A549 (cell line): ENCODE measurements around the gene SETD2. TPM values are rescaled to one million over a fixed set of nuclear protein-coding genes. Genes with fewer than 3 reads are reported as not detected.

Experiments
- ATAC-seq, 2 experiments: fragments of 200-7000 bp in 1 of 2; fragments of >200 bp in 1 of 2; cut with Nextera tagmentation in 1 of 2; cut with Tn5 transposase in 1 of 2; 3 replicates each; pipeline versions ENCODE4 v1.8.0 to v1.9.1; 2018 to 2020; ENCODE audit warnings: mild to moderate bottlenecking in 1 of 2, moderate library complexity in 1 of 2
- CTCF ChIA-PET: fragments of 300-600 bp; sonication (Branson Sonifier 250); formaldehyde crosslinking; extraction: SDS; loops from one replicate; lab custom pipeline; 2021; ENCODE audit warnings: antibody characterized with exemption, inconsistent platforms; lab: Yijun Ruan, JAX
- POLR2A ChIA-PET: fragments of 350-600 bp; formaldehyde crosslinking; extraction: SDS; loops from one replicate; lab custom pipeline; 2021; ENCODE audit warnings: antibody characterized with exemption, inconsistent platforms; lab: Yijun Ruan, JAX
- DNase-seq, 2 experiments: peaks; one replicate each; pipeline versions ENCODE4 v3.0.0 to v3.0.0-alpha.2; 2011 to 2016; ENCODE audit warnings: low read depth in 1 of 2, low spot score in 1 of 2
- FAIRE-seq: peaks from 2 replicates; lab custom pipeline; 2011; peaks lifted over from hg19 to GRCh38; lab: Jason Lieb, UNC
- H3K27ac ChIP-seq, 2 experiments: fragments of >200 bp; sonication (Bioruptor Twin); formaldehyde crosslinking; 3 replicates each; pipeline ENCODE4 v1.5.1; 2016 to 2017
- H3K4me1 ChIP-seq: fragments of >200 bp; sonication (Bioruptor Twin); formaldehyde crosslinking; 3 replicates; pipeline ENCODE4 v1.6.1; 2016
- H3K4me2 ChIP-seq: fragments of >200 bp; sonication (Bioruptor Twin); formaldehyde crosslinking; 3 replicates; pipeline ENCODE4 v1.6.1; 2016
- H3K4me3 ChIP-seq: fragments of >200 bp; sonication (Bioruptor Twin); formaldehyde crosslinking; 3 replicates; pipeline ENCODE4 v1.5.1; 2016
- H3K9me3 ChIP-seq: fragments of >200 bp; sonication (Bioruptor Twin); formaldehyde crosslinking; 3 replicates; pipeline ENCODE4 v1.6.1; 2016
- CHD4 ChIP-seq: fragments of 200-600 bp; sonication (generic); IDR thresholded peaks from 2 replicates; pipeline ENCODE4 v1.6.1; 2016; ENCODE audit warnings: antibody characterized with exemption, mild to moderate bottlenecking, borderline replicate concordance
- EHF ChIP-seq: fragments of 250-450 bp; sonication (Bioruptor Pico); IDR thresholded peaks from 2 replicates; pipeline ENCODE4 v1.5.0; 2020; ENCODE audit warnings: mild to moderate bottlenecking
- FOSB ChIP-seq: fragments of 250-450 bp; sonication (Bioruptor Pico); IDR thresholded peaks from 2 replicates; pipeline ENCODE4 v1.5.0; 2020; ENCODE audit warnings: mild to moderate bottlenecking, moderate library complexity
- HDAC2 ChIP-seq: fragments of 200-600 bp; sonication (generic); IDR thresholded peaks from 2 replicates; pipeline ENCODE4 v1.6.1; 2016
- HOXB13 ChIP-seq: fragments of 250-450 bp; sonication (Bioruptor Pico); IDR thresholded peaks from 2 replicates; pipeline ENCODE4 v1.5.0; 2020; ENCODE audit warnings: low read depth, mild to moderate bottlenecking, moderate library complexity
- HOXB5 ChIP-seq: fragments of 250-450 bp; sonication (Bioruptor Pico); IDR thresholded peaks from 2 replicates; pipeline ENCODE4 v1.5.0; 2020; ENCODE audit warnings: mild to moderate bottlenecking, moderate library complexity
- JUN ChIP-seq, 2 experiments: fragments of >200 bp; sonication (Bioruptor Twin); formaldehyde crosslinking; IDR thresholded peaks; 2 replicates in 1 of 2; 3 replicates in 1 of 2; pipeline ENCODE4 v1.6.1; 2016 to 2017
- MAFK ChIP-seq: fragments of 450-650 bp; IDR thresholded peaks from 2 replicates; pipeline ENCODE4 v1.6.1; 2014; ENCODE audit not compliant: partially characterized antibody
- MYC ChIP-seq: IDR thresholded peaks from 2 replicates; pipeline ENCODE4 v1.6.1; 2012; ENCODE audit warnings: mild to moderate bottlenecking, inconsistent platforms, low read length, improper control_type of control experiment, borderline replicate concordance
- NR3C1 ChIP-seq: fragments of >200 bp; sonication (Bioruptor Twin); formaldehyde crosslinking; IDR thresholded peaks from 3 replicates; pipeline ENCODE4 v1.6.1; 2017
- POLR2AphosphoS2 ChIP-seq: conservative IDR thresholded peaks from 2 replicates; pipeline ENCODE4 v1.6.1; 2012; ENCODE audit warnings: low read length, improper control_type of control experiment, inconsistent platforms
- RCOR1 ChIP-seq: fragments of 150-350 bp; IDR thresholded peaks from 2 replicates; pipeline ENCODE4 v1.6.1; 2014; ENCODE audit warnings: antibody characterized with exemption, low read length, low read depth
- RFX5 ChIP-seq: fragments of 450-650 bp; IDR thresholded peaks from 2 replicates; pipeline ENCODE4 v1.7.1; 2014; ENCODE audit warnings: antibody characterized with exemption, mild to moderate bottlenecking, moderate library complexity
- RNF2 ChIP-seq: fragments of 200-600 bp; sonication (generic); IDR thresholded peaks from 2 replicates; pipeline ENCODE4 v1.6.1; 2016; ENCODE audit warnings: low read depth, mild to moderate bottlenecking, antibody characterized with exemption, moderate library complexity, borderline replicate concordance
- USF2 ChIP-seq: fragments of 450-650 bp; IDR thresholded peaks from 2 replicates; pipeline ENCODE4 v1.6.1; 2014; ENCODE audit warnings: antibody characterized with exemption
- ZC3H11A ChIP-seq: fragments of 450-650 bp; IDR thresholded peaks from 2 replicates; pipeline ENCODE4 v1.6.1; 2014; ENCODE audit warnings: antibody characterized with exemption, mild to moderate bottlenecking
- WGBS: methylation state at CpG from one replicate; pipeline ENCODE4 v1.1.6; 2017; ENCODE audit errors: missing lambda C conversion rate; 5-methylcytosine and 5-hydroxymethylcytosine counted together
- polyA plus RNA-seq, 4 experiments: library from polyadenylated mRNA; depleted of rRNA in 3 of 4; stranded (reverse); fragments of >200 nt; fragmentation: RNase III in 1 of 4; extraction: RNeasy Plus Mini Kit Qiagen cat#74134 plus additional on column Dnase treatment in 1 of 4; gene quantifications; 2 replicates in 3 of 4; 3 replicates in 1 of 4; pipeline ENCODE4 v1.2.3, GENCODE V29; 2011 to 2017
- TF ChIP-seq, protein P1 (sequence below): fragments of 250-450 bp; sonication (Bioruptor Pico); IDR thresholded peaks from 2 replicates; pipeline ENCODE4 v1.5.0; 2021; ENCODE audit warnings: mild to moderate bottlenecking, moderate library complexity, borderline replicate concordance
- TF ChIP-seq, protein P2 (sequence below): fragments of 200-600 bp; sonication (generic); IDR thresholded peaks from 2 replicates; pipeline ENCODE4 v1.6.1; 2016; ENCODE audit warnings: antibody characterized with exemption, mild to moderate bottlenecking, moderate library complexity

SETD2 gene
- polyA plus RNA-seq, 2 of the 4 experiments (the other 2 are of a cell fraction): 16.8 to 26.1 TPM

GRCh38 chr3:47003461-47004368 lies 160.2 kb downstream of the SETD2 start:
- CTCF ChIA-PET: interaction anchor here (0.7 to 1.5 kb wide), 3 partner anchors 9 to 26 kb away, joined by 3 to 4 read pairs (median 3); no protein-coding TSS in a partner anchor

DNA sequence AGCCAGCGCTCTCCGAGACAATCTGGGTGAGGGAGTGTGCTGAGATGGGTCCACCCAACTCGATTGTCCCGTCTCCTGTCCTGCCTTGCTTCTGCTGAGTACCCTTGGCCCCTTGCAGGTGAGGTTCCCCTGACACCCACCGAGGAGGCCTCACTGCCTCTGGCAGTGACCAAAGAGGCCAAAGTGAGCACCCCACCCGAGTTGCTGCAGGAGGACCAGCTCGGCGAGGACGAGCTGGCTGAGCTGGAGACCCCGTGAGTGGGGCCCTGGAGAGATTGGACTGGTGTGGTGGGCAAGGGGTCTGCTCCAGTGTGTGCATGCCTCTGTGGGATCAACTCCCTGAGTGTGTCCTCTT lies 160.9 kb downstream of the SETD2 start:
- DNase-seq: no peak
- Histone ChIP-seq H3K4me2 (no peak overlapping the region), H3K4me3 (no peak overlapping the region), H3K9me3 (no peaks in the 10 kb centered on the region), H3K4me1 (peaks cover 11% of the 10 kb centered on the region), H3K27ac (no peak overlapping the region)
- no peak for FAIRE-seq
- ATAC-seq: no peak
- POLR2A ChIA-PET: no interaction called here
- CTCF ChIA-PET: interaction anchor here (0.9 to 2.0 kb wide), 2 partner anchors 26 to 93 kb away, joined by 3 to 4 read pairs; no protein-coding TSS in a partner anchor
- 82% methylated on average over 5 of the region's 10 CpGs for WGBS
- TF ChIP-seq NR3C1: no peak
- TF ChIP-seq RFX5: no peak
- TF ChIP-seq CHD4: no peak
- TF ChIP-seq FOSB (CRISPR knock-in tag): no peak
- no peak for TF ChIP-seq MAFK
- TF ChIP-seq, protein P1, sequence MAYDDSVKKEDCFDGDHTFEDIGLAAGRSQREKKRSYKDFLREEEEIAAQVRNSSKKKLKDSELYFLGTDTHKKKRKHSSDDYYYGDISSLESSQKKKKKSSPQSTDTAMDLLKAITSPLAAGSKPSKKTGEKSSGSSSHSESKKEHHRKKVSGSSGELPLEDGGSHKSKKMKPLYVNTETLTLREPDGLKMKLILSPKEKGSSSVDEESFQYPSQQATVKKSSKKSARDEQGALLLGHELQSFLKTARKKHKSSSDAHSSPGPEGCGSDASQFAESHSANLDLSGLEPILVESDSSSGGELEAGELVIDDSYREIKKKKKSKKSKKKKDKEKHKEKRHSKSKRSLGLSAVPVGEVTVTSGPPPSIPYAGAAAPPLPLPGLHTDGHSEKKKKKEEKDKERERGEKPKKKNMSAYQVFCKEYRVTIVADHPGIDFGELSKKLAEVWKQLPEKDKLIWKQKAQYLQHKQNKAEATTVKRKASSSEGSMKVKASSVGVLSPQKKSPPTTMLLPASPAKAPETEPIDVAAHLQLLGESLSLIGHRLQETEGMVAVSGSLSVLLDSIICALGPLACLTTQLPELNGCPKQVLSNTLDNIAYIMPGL (CRISPR knock-in tag): no peak
- no peak for TF ChIP-seq JUN (IDR thresholded peaks at IDR 0.05)
- no peak for TF ChIP-seq MYC
- TF ChIP-seq USF2: no peak
- no peak for TF ChIP-seq HOXB13 (CRISPR knock-in tag)
- TF ChIP-seq POLR2AphosphoS2: no peak
- no peak for TF ChIP-seq RCOR1
- no peak for TF ChIP-seq HOXB5 (CRISPR knock-in tag)
- TF ChIP-seq, protein P2, sequence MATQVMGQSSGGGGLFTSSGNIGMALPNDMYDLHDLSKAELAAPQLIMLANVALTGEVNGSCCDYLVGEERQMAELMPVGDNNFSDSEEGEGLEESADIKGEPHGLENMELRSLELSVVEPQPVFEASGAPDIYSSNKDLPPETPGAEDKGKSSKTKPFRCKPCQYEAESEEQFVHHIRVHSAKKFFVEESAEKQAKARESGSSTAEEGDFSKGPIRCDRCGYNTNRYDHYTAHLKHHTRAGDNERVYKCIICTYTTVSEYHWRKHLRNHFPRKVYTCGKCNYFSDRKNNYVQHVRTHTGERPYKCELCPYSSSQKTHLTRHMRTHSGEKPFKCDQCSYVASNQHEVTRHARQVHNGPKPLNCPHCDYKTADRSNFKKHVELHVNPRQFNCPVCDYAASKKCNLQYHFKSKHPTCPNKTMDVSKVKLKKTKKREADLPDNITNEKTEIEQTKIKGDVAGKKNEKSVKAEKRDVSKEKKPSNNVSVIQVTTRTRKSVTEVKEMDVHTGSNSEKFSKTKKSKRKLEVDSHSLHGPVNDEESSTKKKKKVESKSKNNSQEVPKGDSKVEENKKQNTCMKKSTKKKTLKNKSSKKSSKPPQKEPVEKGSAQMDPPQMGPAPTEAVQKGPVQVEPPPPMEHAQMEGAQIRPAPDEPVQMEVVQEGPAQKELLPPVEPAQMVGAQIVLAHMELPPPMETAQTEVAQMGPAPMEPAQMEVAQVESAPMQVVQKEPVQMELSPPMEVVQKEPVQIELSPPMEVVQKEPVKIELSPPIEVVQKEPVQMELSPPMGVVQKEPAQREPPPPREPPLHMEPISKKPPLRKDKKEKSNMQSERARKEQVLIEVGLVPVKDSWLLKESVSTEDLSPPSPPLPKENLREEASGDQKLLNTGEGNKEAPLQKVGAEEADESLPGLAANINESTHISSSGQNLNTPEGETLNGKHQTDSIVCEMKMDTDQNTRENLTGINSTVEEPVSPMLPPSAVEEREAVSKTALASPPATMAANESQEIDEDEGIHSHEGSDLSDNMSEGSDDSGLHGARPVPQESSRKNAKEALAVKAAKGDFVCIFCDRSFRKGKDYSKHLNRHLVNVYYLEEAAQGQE: no peak
- no peak for TF ChIP-seq RNF2
- no peak for TF ChIP-seq ZC3H11A

More at GRCh38 chr3:47003461-47004368, 160.2 kb downstream of the SETD2 start:
- POLR2A ChIA-PET: no interaction called here
- no peak overlapping the region for H3K4me2 ChIP-seq
- TF ChIP-seq EHF (CRISPR knock-in tag) (no peak), HDAC2 (no peak)
- H3K9me3 ChIP-seq: no peaks in the 10 kb centered on the region
- 95% methylated on average over 17 of the region's 27 CpGs for WGBS
- no peak for DNase-seq
- no peak for ATAC-seq
- no peak overlapping the region for H3K27ac ChIP-seq
- peaks cover 6% of the 10 kb centered on the region; the same call in 1 of the 3 replicates for H3K4me1 ChIP-seq
- FAIRE-seq: no peak
- H3K4me3 ChIP-seq: no peak overlapping the region
